Measurements from ENCODE around the gene AFAP1L1.

- TF ChIP-seq CTCF (IDR thresholded peaks at IDR 0.05) (no peak), EP300 (IDR thresholded peaks at IDR 0.05) (no peak)
Measured at GRCh38 chr5:149325894-149326293, 54.2 kb downstream of the AFAP1L1 start.
